Upper lobe of right lung (tissue), 1 donor: ENCODE results near the gene OR52K2. TPM values are rescaled to one million over a fixed set of nuclear protein-coding genes. Genes with fewer than 3 reads are reported as not detected.
A peak's percentile ranks its signal among the peaks of the same experiment; 100 is the strongest.
"Not testable (repeated sequence)": the region's sequence is repeated elsewhere in the genome, so short reads cannot be mapped to it uniquely, and the experiment has no call there.

Source experiments
- ATAC-seq: fragments of 200-7000 bp; cut with Tn5 transposase; one replicate; pipeline ENCODE4 v1.9.1; 2020; ENCODE audit warnings: mild to moderate bottlenecking, moderate library complexity
- DNase-seq: peaks from one replicate; pipeline ENCODE4 v3.0.0-alpha.2; 2020
- H3K27ac ChIP-seq: fragments of 200-600 bp; one replicate; pipeline ENCODE4 v1.8.0; 2022
- H3K27me3 ChIP-seq: fragments of 200-600 bp; one replicate; pipeline ENCODE4 v1.8.0; 2022; ENCODE audit warnings: mild to moderate bottlenecking
- H3K36me3 ChIP-seq: fragments of 200-600 bp; one replicate; pipeline ENCODE4 v1.8.0; 2022
- H3K4me1 ChIP-seq: fragments of 200-600 bp; one replicate; pipeline ENCODE4 v1.8.0; 2022
- H3K4me3 ChIP-seq: fragments of 200-600 bp; one replicate; pipeline ENCODE4 v1.8.0; 2022; ENCODE audit warnings: mild to moderate bottlenecking
- H3K9me3 ChIP-seq: fragments of 200-600 bp; one replicate; pipeline ENCODE4 v1.8.0; 2022
- intact Hi-C: fragments of 100-400 bp; cut with DNase I; formaldehyde crosslinking; loops from one replicate; pipeline ENCODE4 v1.11.0; 2022
- total RNA-seq: library from RNA; stranded (reverse); fragmentation: NEBNext Ultra II Directional; extraction: Animal tissue kit (Norgen Biotek cat#: 25700); gene quantifications from one replicate; pipeline ENCODE4 v1.2.1, GENCODE V29; 2021
- TF ChIP-seq, protein P1 (sequence below): fragments of 200-600 bp; IDR thresholded peaks from one replicate; pipeline ENCODE4 v1.8.0; 2022; ENCODE audit warnings: antibody characterized with exemption
- donor health status: DM: no; HTN: yes; CAD: no; lungs with severe emphysema.

Gene OR52K2
- total RNA-seq, 1 donor from 2014 or later = not detected

GRCh38 chr11:4481240-4481582 lies 32.1 kb downstream of the OR52K2 start:
- H3K4me3 ChIP-seq = no peak overlapping the region
- TF ChIP-seq, protein P1, sequence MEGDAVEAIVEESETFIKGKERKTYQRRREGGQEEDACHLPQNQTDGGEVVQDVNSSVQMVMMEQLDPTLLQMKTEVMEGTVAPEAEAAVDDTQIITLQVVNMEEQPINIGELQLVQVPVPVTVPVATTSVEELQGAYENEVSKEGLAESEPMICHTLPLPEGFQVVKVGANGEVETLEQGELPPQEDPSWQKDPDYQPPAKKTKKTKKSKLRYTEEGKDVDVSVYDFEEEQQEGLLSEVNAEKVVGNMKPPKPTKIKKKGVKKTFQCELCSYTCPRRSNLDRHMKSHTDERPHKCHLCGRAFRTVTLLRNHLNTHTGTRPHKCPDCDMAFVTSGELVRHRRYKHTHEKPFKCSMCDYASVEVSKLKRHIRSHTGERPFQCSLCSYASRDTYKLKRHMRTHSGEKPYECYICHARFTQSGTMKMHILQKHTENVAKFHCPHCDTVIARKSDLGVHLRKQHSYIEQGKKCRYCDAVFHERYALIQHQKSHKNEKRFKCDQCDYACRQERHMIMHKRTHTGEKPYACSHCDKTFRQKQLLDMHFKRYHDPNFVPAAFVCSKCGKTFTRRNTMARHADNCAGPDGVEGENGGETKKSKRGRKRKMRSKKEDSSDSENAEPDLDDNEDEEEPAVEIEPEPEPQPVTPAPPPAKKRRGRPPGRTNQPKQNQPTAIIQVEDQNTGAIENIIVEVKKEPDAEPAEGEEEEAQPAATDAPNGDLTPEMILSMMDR = no peak
- DNase-seq (no peak), ATAC-seq (no peak)
- intact Hi-C loops = no loop called here
- H3K9me3 ChIP-seq = no peaks in the 10 kb centered on the region
- H3K36me3 ChIP-seq = no peaks in the 10 kb centered on the region
- no peak overlapping the region for H3K27ac ChIP-seq
- no peaks in the 10 kb centered on the region for H3K4me1 ChIP-seq
- no peaks in the 10 kb centered on the region for H3K27me3 ChIP-seq

GRCh38 chr11:4482445-4482844 lies 33.4 kb downstream of the OR52K2 start, which contains the start of gene OR52K1:
Gene OR52K1, plus strand, starts transcription at chr11:4482646. Its CDS starts 6,255 bp downstream, at chr11:4488901.
- ATAC-seq = peak; percentile 85
- TF ChIP-seq, protein P1 = no peak
- intact Hi-C loops = no loop called here

GRCh38 chr11:4484310-4484709 lies 35.2 kb downstream of the OR52K2 start:
- intact Hi-C loops = no loop called here

More at GRCh38 chr11:4482445-4482844, 33.4 kb downstream of the OR52K2 start, which contains the start of gene OR52K1:
- no peak for DNase-seq
- no peaks in the 10 kb centered on the region for H3K36me3 ChIP-seq
- no peaks in the 10 kb centered on the region for H3K27me3 ChIP-seq
- H3K4me3 ChIP-seq = no peak within 1 kb of the TSS
- H3K27ac ChIP-seq = no peak within 1 kb of the TSS
- no peaks in the 10 kb centered on the region for H3K4me1 ChIP-seq
- H3K9me3 ChIP-seq = no peaks in the 10 kb centered on the region

DNA sequence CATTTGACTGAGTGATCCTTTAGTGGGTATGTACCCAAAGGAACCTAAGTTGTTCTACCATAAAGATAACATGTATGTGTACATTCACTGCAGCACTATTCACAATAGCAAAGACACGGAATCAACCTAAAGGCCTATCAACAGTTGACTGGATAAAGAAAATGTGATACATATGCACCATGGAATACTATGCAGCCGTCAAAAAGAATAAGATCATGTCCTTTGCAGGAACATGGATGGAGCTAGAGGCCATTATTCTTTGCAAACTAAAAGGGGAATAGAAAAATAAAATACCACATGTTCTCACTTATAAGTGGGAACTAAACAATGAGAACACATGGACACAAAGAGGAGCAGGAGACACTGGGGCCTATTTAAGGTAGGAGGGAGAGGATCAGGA lies 42.3 kb downstream of the OR52K2 start:
- not testable (repeated sequence) for ATAC-seq, H3K9me3 ChIP-seq, H3K4me3 ChIP-seq, H3K36me3 ChIP-seq, H3K27me3 ChIP-seq, H3K27ac ChIP-seq, H3K4me1 ChIP-seq, DNase-seq
- intact Hi-C loops = loop anchor here (10.0 kb wide), 1 partner anchor 307 kb away; no protein-coding TSS in a partner anchor

More at GRCh38 chr11:4484310-4484709, 35.2 kb downstream of the OR52K2 start:
- H3K9me3 ChIP-seq = no peaks in the 10 kb centered on the region
- H3K4me3 ChIP-seq = no peak overlapping the region
- TF ChIP-seq, protein P1 = no peak
- H3K36me3 ChIP-seq = no peaks in the 10 kb centered on the region
- ATAC-seq (no peak), DNase-seq (no peak)
- no peaks in the 10 kb centered on the region for H3K4me1 ChIP-seq
- H3K27ac ChIP-seq = no peak overlapping the region
- H3K27me3 ChIP-seq = no peaks in the 10 kb centered on the region

DNA sequence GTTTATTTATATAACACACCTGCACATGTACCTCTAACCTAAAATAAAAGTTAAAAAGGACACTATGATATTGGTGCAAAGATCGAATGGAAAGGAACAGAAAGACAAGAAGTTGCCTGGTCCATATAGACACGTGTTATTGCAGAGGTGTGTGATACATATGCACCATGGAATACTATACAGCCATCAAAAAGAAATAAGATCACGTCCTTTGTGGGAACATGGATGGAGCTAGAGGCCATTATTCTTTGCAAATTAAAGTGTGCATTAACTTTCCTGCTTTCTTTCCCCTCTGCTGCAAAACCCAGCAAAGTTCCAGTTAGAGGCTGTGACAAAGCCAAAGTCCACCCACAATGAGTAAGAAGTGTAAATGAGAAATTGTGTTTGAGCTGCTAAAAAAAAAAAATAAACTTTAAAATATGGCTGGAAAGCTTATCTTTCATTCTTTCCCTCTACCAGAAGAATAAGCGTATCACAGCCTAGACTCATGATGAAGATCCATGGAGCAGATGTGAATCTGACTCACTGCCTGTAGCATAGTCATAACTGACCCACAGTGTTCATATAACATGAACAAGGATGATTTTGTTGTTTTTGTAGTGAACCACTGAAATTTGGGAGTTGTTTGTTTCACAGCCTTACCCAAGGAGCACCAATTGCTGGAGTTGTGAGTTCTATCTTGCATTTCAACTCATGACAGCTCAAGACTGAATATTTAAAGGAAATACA lies 42.9 kb downstream of the OR52K2 start:
- no peaks in the 10 kb centered on the region for H3K36me3 ChIP-seq
- no peak for ATAC-seq
- H3K4me3 ChIP-seq = no peak overlapping the region
- no peaks in the 10 kb centered on the region for H3K9me3 ChIP-seq
- TF ChIP-seq, protein P1 = no peak
- H3K4me1 ChIP-seq = no peaks in the 10 kb centered on the region
- H3K27me3 ChIP-seq = no peaks in the 10 kb centered on the region
- no peak for DNase-seq
- intact Hi-C loops = loop anchor here (10.0 kb wide), 1 partner anchor 307 kb away; no protein-coding TSS in a partner anchor
- no peak overlapping the region for H3K27ac ChIP-seq

DNA sequence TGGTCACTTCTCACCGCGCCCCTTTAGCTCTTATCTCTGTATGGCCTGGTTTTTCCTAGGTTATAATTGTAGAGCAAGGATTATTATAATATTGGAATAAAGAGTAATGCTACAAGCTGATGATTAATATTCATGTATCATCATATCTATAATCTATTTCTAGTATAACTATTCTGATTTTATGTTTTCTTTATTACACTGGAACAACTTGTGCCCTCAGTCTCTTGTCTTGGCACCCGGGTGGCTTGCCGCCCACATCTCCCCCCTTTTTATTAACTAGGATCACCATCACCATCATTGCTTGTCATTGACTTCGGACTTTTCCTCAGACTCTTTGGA lies 44.4 kb downstream of the OR52K2 start:
- H3K36me3 ChIP-seq = no peaks in the 10 kb centered on the region
- no peaks in the 10 kb centered on the region for H3K9me3 ChIP-seq
- peaks cover 3% of the 10 kb centered on the region for H3K27me3 ChIP-seq
- no peak for DNase-seq
- ATAC-seq = no peak
- no peaks in the 10 kb centered on the region for H3K4me1 ChIP-seq
- TF ChIP-seq, protein P1 = no peak
- intact Hi-C loops = loop anchor here (10.0 kb wide), 1 partner anchor 309 kb away; no protein-coding TSS in a partner anchor
- no peak overlapping the region for H3K4me3 ChIP-seq
- H3K27ac ChIP-seq = no peak overlapping the region
